HG03095 (cell line): Measurements from ENCODE around the gene PCDHB3.
"Not testable (repeated sequence)": the region's sequence is repeated elsewhere in the genome, so short reads cannot be mapped to it uniquely, and the experiment has no call there.

Source experiments
- ATAC-seq: cut with Tn5 transposase; IDR thresholded peaks from one replicate; pipeline ENCODE4 v1.9.1; 2021; ENCODE audit warnings: moderate library complexity; ENCODE audit not compliant: unreplicated experiment

PCDHB3 gene

DNA sequence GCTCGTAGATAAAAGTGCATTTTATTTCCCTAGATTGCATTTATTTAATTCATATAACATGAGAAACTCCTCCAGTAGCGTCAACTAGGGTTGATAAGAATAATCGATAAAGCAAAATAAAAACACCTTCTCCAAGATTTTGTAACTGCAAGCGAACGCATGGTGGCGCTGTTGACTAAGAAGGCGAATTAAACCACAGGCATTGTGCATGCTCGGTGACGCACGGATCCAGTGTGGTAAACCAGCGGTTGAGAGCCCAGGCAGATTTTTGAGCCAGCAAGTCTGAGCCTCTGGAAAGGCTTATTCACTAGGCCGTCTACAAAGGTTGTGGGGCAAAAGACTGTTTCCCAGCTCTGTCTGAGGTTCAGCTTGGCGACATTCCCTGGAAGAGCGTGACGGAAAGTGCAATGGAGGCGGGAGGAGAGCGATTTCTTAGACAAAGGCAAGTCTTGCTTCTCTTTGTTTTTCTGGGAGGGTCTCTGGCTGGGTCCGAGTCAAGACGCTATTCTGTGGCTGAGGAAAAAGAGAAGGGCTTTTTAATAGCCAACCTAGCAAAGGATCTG, at the start of gene PCDHB3:
PCDHB3 (plus strand) TSS at position 231 of the 563 bp plus-strand sequence; CDS start at position 408, 177 bp downstream.
- ATAC-seq = no peak

DNA sequence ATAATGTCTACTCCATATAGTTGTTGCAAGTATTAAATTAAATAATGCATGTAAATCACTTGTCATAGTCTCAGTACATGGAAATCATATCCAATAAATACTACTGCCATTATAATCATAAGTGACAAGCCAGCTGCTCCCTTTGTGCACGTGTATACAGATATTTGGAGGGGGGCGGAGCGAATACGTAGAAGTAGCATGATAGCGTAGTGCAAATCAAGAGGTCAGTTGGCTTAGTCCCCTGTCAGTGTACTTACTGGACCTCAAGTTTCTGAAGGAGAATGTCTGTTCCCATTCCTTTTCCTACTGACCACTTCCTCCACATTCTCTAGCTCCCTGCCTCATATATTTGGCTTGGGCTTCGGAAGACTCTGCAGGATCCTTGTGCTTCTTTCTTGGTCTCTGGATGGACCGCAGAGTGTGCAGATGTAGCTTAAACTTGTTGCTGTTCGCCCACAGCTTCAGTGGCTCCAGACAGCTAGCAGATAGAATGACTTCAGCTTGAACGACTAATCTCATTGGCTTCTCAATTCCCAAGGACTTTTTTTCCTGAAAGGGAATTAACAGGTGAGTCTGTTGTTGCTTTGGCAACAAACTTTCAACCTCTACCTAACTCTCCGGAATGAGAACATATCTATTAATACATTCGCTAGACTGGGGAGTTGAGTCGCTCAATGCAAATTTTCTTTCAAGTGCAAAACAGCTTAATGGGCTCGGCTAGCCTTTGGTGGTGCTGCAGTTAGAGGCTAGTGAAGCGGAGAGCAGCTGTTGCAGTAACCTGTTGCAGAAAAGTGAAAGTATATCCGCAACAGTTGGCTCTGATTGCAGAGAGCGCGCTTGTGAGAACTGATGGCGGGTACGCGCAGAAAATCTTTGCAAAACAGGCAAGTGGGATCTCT, 49.4 kb upstream of the PCDHB3 start, which contains the start of gene PCDHB1:
PCDHB1 (plus strand) TSS at position 753 of the 899 bp plus-strand sequence; CDS start at position 850, 97 bp downstream.
- no peak for ATAC-seq

- no peak for ATAC-seq
Observed at GRCh38 chr5:141051521-141051866, 48.8 kb upstream of the PCDHB3 start.

DNA sequence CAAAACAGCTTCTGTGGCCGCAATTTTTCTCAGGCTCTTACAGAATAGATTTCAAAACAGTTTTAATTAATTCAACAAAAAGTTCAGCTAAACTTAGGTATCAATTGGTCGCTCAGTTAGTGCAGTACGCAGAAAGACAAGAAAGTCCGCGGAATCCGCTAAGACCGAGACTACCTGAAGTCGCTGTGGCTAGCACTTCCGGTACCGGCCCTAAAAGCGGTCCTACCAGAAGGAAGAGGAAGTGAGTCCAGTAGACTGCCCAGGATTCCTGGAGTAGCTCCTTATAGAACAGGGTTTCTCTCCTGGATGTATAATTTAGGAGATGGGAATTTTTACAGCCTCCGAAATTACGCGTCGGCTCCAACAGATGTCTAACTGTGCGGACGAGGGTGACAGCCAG, 22.4 kb upstream of the PCDHB3 start:
- no peak for ATAC-seq

GRCh38 chr5:141082228-141082627, 18.0 kb upstream of the PCDHB3 start:
- no peak for ATAC-seq

DNA sequence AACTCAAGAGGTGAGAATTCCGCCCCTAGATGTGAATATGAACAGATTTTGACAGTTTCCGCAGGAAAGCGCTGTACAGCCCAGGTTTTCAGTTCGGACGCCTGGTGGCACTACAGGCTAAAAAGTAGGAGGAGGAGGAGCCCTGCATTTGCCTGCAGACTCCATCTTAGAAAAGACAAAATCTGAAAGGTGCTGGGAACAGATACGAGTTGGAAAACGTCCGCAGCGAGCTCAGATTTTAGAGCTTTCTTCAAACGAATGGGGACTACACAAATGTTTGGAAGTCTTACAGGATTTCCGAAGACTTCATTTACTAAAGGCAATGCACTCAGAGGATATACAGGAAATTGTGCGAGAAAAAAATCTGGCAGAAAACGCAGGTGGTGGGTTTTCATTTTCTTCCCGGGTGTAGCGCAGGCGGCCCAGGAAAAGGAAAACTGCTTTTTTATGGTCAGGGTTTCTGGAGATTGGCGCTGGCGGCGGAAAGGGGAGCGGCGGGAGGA, 15.7 kb upstream of the PCDHB3 start:
- ATAC-seq = no peak

- no peak for ATAC-seq
Observed at GRCh38 chr5:141094481-141095262, 5.6 kb upstream of the PCDHB3 start, which contains the start of gene PCDHB2. TSS of gene PCDHB2 (plus strand) at chr5:141094615. CDS start at chr5:141094791, 176 bp downstream.

DNA sequence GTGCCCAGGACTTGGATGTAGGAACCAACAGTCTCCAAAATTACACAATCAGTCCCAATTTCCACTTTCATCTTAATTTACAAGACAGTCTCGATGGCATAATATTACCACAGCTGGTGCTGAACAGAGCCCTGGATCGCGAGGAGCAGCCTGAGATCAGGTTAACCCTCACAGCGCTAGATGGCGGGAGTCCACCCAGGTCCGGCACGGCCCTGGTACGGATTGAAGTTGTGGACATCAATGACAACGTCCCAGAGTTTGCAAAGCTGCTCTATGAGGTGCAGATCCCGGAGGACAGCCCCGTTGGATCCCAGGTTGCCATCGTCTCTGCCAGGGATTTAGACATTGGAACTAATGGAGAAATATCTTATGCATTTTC, 5.0 kb upstream of the PCDHB3 start:
- no peak for ATAC-seq

GRCh38 chr5:141096181-141096580, 4.1 kb upstream of the PCDHB3 start:
- ATAC-seq = not testable (repeated sequence)

DNA sequence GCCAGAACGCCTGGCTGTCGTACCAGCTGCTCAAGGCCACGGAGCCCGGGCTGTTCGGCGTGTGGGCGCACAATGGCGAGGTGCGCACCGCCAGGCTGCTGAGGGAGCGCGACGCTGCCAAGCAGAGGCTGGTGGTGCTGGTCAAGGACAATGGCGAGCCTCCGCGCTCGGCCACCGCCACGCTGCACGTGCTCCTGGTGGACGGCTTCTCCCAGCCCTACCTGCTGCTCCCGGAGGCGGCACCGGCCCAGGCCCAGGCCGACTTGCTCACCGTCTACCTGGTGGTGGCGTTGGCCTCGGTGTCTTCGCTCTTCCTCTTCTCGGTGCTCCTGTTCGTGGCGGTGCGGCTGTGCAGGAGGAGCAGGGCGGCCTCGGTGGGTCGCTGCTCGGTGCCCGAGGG, 3.7 kb upstream of the PCDHB3 start:
- not testable (repeated sequence) for ATAC-seq

GRCh38 chr5:141101059-141101458, 786 bp downstream of the PCDHB3 start:
- no peak for ATAC-seq

DNA sequence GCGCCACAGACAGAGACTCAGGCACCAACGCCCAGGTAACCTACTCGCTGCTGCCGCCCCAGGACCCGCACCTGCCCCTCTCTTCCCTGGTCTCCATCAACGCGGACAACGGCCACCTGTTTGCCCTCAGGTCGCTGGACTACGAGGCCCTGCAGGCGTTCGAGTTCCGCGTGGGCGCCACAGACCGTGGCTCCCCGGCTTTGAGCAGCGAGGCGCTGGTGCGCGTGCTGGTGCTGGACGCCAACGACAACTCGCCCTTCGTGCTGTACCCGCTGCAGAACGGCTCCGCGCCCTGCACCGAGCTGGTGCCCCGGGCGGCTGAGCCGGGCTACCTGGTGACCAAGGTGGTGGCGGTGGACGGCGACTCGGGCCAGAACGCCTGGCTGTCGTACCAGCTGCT, 1.8 kb downstream of the PCDHB3 start:
- not testable (repeated sequence) for ATAC-seq

GRCh38 chr5:141102471-141102870, 2.2 kb downstream of the PCDHB3 start:
- not testable (repeated sequence) for ATAC-seq

GRCh38 chr5:141105350-141105749, 5.1 kb downstream of the PCDHB3 start:
- no peak for ATAC-seq

DNA sequence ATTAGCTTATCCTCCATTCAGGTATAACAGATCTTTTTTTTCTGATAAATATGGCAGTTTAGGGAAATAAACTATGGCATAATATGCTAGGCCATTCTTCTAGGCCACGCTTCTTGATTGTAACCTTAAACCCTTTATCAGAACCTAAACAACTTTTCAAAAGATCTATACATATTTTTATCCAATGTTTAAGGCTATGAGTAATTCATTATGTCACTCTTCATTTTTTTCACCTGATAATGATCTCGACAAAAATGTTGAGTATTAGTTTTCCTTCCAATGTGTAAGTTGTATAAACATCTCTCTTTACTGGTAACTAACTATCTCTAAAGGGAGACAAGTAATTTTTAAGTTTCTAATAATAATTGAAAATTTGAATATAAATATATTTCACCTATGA, 19.0 kb downstream of the PCDHB3 start:
- no peak for ATAC-seq

DNA sequence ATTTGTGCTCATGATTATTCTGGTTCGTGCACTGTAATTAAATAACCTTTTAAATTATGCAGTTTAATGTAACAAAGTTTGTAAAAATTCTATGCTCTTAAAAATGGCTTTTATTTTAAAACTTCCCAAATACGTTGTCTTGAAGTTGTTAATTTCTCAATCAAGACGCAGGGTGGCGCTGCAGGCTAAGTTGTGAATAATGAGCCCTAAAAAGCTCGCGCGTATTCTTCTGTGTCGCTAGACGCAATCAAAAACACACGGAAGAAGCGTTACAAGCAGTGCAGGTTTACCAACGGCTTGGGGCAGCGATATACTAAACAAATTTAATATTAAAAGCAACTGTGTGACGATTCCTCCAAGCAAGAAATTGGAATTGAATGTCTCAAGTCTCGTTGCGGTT, 21.3 kb downstream of the PCDHB3 start, which contains the start of gene PCDHB4:
PCDHB4 (plus strand) TSS at position 256 of the 400 bp plus-strand sequence. CDS start 181 bp downstream, outside the sequence.
- ATAC-seq = no peak

GRCh38 chr5:141121985-141122384, 21.7 kb downstream of the PCDHB3 start:
- ATAC-seq = no peak

GRCh38 chr5:141123396-141124135, 23.3 kb downstream of the PCDHB3 start:
- ATAC-seq = not testable (repeated sequence)

GRCh38 chr5:141127305-141127704, 27.0 kb downstream of the PCDHB3 start:
- ATAC-seq = no peak

GRCh38 chr5:141135030-141135717, 34.9 kb downstream of the PCDHB3 start, which contains the start of gene PCDHB5:
TSS of gene PCDHB5 (plus strand) at chr5:141135206. CDS start at chr5:141135435, 229 bp downstream.
- ATAC-seq = no peak
